Activated naive CD8-positive, alpha-beta T cell treated with anti-CD3 and anti-CD28 coated beads, Interleukin-2, amount 50 U/mL, for 24 hours (primary cell): ENCODE data around the gene RRP36.
"Not testable (repeated sequence)": the region's sequence is repeated elsewhere in the genome, so short reads cannot be mapped to it uniquely, and the experiment has no call there.

ENCODE experiments used
- ATAC-seq: fragments of 150-1000 bp; cut with Tn5 transposase; one replicate; pipeline ENCODE4 v1.10.0; 2021
- DNase-seq: peaks from one replicate; pipeline ENCODE4 v3.0.0; 2021
- H3K27ac Mint-ChIP-seq: one replicate; pipeline ENCODE4 v1.8.0; 2021; ENCODE audit warnings: mild to moderate bottlenecking, mixed read lengths
- H3K27me3 Mint-ChIP-seq: one replicate; pipeline ENCODE4 v1.8.0; 2021; ENCODE audit warnings: mixed read lengths
- H3K36me3 Mint-ChIP-seq: one replicate; pipeline ENCODE4 v1.8.0; 2021; ENCODE audit warnings: low read depth, mixed read lengths
- H3K4me1 Mint-ChIP-seq: one replicate; pipeline ENCODE4 v1.8.0; 2021; ENCODE audit warnings: mixed read lengths
- H3K4me3 Mint-ChIP-seq: one replicate; pipeline ENCODE4 v1.8.0; 2021; ENCODE audit warnings: mild to moderate bottlenecking, moderate library complexity, mixed read lengths
- H3K9me3 Mint-ChIP-seq: one replicate; pipeline ENCODE4 v1.8.0; 2021; ENCODE audit warnings: mixed read lengths

Gene RRP36

DNA sequence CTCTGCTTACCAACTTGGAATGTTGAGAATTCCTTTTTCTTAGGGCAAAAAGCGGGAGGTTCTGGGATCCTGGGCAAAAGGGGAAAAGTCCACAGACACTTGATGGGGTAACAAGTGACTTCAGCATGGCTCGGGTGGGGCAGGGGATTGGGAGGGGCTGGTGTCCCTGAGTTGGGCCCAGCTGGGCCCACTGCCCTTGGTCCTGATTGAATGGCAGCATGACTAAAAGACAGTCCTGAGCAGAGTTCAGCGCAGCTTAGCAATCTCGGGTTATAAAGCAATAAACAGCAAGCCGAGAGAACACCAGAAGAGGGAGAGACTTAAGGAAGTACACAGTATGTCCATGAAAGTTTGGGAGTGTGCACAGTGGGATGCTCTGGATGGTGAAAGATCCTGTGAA, 31.5 kb upstream of the RRP36 start:
- no peak for ATAC-seq
- Mint-ChIP-seq H3K27me3 (no peaks in the 10 kb centered on the region), H3K9me3 (no peaks in the 10 kb centered on the region), H3K27ac (no peak overlapping the region), H3K4me3 (no peak overlapping the region), H3K36me3 (peaks cover 12% of the 10 kb centered on the region), H3K4me1 (peaks cover 25% of the 10 kb centered on the region)
- DNase-seq, result no peak

DNA sequence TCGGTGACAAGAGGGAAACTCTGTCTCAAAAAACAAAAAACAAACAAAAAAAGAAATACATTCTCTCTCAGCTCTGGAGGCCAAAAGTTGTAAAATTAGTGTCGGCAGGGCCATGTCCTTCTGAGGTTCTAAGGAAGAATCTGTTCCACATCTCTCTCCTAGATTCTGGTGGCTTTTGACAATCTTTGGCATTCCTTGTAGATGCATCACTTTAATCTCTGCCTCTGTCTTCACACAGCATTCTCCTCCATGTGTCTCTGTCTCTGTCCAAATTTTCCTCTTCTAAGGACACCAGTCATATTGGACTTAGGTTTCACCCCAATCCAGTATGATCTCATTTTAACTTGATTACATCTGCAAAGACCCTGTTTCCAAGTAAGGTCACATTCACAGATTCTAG, 28.0 kb upstream of the RRP36 start:
- no peak for DNase-seq

DNA sequence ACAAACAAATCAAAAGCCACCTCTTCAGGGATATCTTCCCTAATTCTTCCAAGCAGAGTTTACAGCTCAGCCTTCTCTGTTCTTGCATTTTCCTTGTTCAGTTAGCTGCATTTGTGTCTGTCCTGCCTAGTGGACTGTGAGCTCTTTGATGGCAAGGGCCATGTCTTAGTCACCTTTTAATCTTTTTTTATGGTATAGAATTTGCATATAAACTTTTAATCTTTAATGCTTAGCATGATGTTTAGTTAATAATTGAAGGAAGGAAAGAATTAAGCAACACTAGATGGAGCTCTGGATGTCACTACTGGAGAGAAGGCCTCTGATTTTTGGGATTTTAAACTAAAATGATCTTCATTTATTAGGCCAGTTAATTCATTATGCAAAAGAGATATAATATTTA, 24.9 kb upstream of the RRP36 start:
- Mint-ChIP-seq H3K36me3 (peaks cover 5% of the 10 kb centered on the region), H3K27me3 (no peaks in the 10 kb centered on the region), H3K4me3 (no peak overlapping the region), H3K4me1 (no peaks in the 10 kb centered on the region), H3K27ac (no peak overlapping the region), H3K9me3 (no peaks in the 10 kb centered on the region)
- ATAC-seq (no peak), DNase-seq (no peak)

More for the DNA sequence above, 28.0 kb upstream of the RRP36 start:
- no peaks in the 10 kb centered on the region for H3K27me3 Mint-ChIP-seq
- no peak overlapping the region for H3K27ac Mint-ChIP-seq
- H3K36me3 Mint-ChIP-seq, result peaks cover 12% of the 10 kb centered on the region
- no peak overlapping the region for H3K4me3 Mint-ChIP-seq
- ATAC-seq, result no peak
- H3K4me1 Mint-ChIP-seq, result no peaks in the 10 kb centered on the region
- no peaks in the 10 kb centered on the region for H3K9me3 Mint-ChIP-seq

DNA sequence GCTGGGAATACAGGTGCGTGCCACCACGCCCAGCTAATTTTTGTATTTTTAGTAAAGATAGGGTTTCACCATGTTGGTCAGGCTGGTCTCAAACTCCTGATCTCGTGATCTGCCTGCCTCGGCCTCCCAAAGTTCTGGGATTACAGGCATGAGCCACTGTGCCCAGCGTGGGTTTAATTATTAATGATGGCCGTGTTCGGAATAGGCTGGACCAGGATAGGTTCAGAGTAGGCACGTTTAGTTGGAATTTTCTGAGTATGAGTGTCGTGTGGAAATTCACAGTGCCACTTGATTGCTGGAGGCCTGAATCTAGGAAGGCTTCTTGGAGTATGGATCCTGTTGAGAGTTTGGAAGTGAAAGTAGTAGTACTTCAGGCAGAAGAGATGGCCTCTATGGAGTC, 23.2 kb upstream of the RRP36 start:
- H3K27ac Mint-ChIP-seq, result not testable (repeated sequence)

DNA sequence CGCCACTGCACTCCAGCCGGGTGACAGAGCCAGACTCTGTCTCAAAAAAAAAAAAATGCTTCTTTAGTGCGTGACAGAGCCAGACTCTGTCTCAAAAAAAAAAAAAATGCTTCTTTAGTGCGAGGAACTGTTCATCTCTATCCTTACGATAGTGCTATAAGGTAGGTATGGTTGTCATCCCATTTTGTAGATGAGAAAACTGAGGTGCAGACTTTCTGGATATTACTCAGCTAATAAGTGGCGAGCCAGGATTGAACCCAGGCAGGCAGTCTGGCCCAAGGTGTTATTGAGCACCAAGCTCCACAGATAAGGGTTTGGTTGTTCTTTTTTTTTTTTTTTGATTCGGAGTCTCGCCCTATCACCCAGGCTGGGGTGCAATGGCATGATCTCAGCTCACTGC, 19.6 kb upstream of the RRP36 start:
- H3K36me3 Mint-ChIP-seq, result peaks cover 5% of the 10 kb centered on the region
- H3K27me3 Mint-ChIP-seq, result no peaks in the 10 kb centered on the region
- H3K4me1 Mint-ChIP-seq, result no peaks in the 10 kb centered on the region
- H3K27ac Mint-ChIP-seq, result no peak overlapping the region
- H3K9me3 Mint-ChIP-seq, result no peaks in the 10 kb centered on the region
- H3K4me3 Mint-ChIP-seq, result no peak overlapping the region
- ATAC-seq (no peak), DNase-seq (no peak)

More for the DNA sequence above, 23.2 kb upstream of the RRP36 start:
- not testable (repeated sequence) for H3K27me3 Mint-ChIP-seq, H3K9me3 Mint-ChIP-seq, ATAC-seq, H3K36me3 Mint-ChIP-seq, DNase-seq, H3K4me1 Mint-ChIP-seq, H3K4me3 Mint-ChIP-seq

DNA sequence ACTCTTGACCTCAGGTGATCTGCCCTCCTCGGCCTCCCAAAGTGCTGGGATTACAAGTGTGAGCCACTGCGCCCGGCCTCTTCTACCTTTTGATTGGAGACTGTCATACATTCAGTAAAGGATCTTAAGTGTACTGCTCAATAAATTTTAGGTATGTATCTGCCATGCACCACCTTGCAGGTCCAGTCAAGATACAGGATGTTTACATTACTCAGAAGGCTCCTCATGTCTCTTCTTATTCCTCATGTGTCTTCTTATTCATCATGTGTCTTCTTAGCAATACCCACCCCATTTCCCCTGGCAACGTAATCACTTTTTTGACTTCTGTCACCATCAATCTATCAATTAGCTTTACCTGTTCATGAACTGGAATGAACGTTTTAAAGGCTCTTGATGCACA, 15.6 kb upstream of the RRP36 start:
- H3K27me3 Mint-ChIP-seq, result no peaks in the 10 kb centered on the region
- no peak for DNase-seq
- no peaks in the 10 kb centered on the region for H3K9me3 Mint-ChIP-seq
- H3K4me3 Mint-ChIP-seq, result no peak overlapping the region
- no peaks in the 10 kb centered on the region for H3K4me1 Mint-ChIP-seq
- no peak overlapping the region for H3K27ac Mint-ChIP-seq
- ATAC-seq, result no peak
- peaks cover 8% of the 10 kb centered on the region for H3K36me3 Mint-ChIP-seq

DNA sequence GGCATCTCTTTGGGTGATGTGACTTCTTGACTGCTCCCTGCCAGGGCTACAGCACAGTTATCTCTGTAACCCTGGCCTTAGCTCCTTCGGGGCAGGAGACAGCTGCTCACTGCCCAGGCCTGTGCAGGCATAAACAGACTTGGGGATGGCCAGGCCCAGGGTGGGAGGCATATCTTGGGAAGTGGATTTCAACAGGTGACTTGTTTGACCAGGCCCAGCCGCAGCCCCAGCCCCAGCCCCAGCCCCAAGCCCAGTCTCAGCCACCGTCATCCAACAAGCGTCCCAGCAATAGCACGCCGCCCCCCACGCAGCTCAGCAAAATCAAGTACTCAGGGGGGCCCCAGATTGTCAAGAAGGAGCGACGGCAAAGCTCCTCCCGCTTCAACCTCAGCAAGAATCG, 15.2 kb upstream of the RRP36 start:
- H3K36me3 Mint-ChIP-seq, result peaks cover 12% of the 10 kb centered on the region
- H3K27me3 Mint-ChIP-seq, result no peaks in the 10 kb centered on the region
- no peaks in the 10 kb centered on the region for H3K9me3 Mint-ChIP-seq
- H3K4me3 Mint-ChIP-seq, result no peak overlapping the region
- H3K4me1 Mint-ChIP-seq, result no peaks in the 10 kb centered on the region
- ATAC-seq (no peak), DNase-seq (no peak)
- H3K27ac Mint-ChIP-seq, result no peak overlapping the region

DNA sequence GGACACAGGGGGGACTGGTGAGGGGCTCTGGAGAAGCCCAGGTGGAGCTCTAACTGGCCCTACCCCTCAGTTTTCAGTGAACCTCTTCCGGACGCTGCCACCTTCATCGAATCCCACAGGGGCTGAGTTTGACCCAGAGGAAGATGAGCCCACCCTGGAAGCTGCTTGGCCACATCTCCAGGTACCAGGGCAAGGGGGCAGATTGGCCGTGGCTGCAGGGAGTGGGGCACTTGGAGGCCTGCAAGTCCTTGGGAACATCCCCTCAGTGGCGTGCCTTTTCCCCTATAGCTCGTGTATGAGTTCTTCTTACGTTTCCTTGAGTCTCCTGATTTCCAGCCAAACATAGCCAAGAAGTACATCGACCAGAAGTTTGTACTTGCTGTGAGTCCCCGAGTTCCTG, 14.3 kb upstream of the RRP36 start:
- Mint-ChIP-seq H3K4me3 (no peak overlapping the region), H3K4me1 (peaks cover 6% of the 10 kb centered on the region), H3K27ac (no peak overlapping the region), H3K36me3 (peaks cover 20% of the 10 kb centered on the region), H3K9me3 (no peaks in the 10 kb centered on the region), H3K27me3 (no peaks in the 10 kb centered on the region)
- ATAC-seq (no peak), DNase-seq (no peak)

DNA sequence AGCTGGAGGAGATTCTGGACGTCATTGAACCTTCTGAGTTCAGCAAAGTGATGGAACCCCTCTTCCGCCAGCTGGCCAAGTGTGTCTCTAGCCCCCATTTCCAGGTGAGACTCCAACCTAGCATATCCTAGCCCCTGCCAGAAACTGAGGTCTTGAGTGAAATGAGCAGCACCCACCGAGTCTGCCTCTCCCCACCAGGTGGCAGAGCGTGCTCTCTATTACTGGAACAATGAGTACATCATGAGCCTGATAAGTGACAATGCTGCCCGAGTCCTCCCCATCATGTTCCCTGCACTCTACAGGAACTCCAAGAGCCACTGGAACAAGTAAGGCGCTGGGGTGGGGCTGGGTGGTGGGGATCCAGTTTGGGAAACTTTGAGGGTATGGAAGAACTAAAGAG, 12.3 kb upstream of the RRP36 start:
- peak overlapping the region; percentile 35 for H3K27ac Mint-ChIP-seq
- H3K9me3 Mint-ChIP-seq, result no peaks in the 10 kb centered on the region
- H3K27me3 Mint-ChIP-seq, result no peaks in the 10 kb centered on the region
- peaks cover 24% of the 10 kb centered on the region for H3K4me1 Mint-ChIP-seq
- H3K36me3 Mint-ChIP-seq, result peaks cover 33% of the 10 kb centered on the region
- ATAC-seq, result no peak
- no peak for DNase-seq
- no peak overlapping the region for H3K4me3 Mint-ChIP-seq

DNA sequence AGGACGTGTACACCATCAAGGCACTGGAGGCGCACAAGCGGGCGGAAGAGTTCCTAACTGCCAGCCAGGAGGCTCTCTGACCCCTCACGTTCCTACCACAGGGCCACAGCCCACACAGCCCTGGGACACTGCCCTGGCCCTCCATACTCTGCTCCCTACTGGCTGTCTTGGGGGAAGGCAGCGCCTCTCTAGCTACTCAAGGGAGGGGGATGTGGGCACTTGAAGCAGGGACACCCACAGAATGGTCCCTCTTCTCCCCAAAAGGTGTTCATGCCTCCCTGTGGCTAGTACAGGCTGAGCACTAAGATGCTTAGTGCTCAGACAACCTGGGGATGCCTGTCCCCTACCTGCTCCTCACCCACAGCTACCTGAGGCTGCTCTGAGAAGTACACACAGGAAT, 10.2 kb upstream of the RRP36 start:
- no peak for DNase-seq
- H3K36me3 Mint-ChIP-seq, result peaks cover 28% of the 10 kb centered on the region
- H3K9me3 Mint-ChIP-seq, result no peaks in the 10 kb centered on the region
- H3K4me3 Mint-ChIP-seq, result no peak overlapping the region
- peaks cover 40% of the 10 kb centered on the region for H3K4me1 Mint-ChIP-seq
- H3K27ac Mint-ChIP-seq, result no peak overlapping the region
- no peak for ATAC-seq
- no peaks in the 10 kb centered on the region for H3K27me3 Mint-ChIP-seq

DNA sequence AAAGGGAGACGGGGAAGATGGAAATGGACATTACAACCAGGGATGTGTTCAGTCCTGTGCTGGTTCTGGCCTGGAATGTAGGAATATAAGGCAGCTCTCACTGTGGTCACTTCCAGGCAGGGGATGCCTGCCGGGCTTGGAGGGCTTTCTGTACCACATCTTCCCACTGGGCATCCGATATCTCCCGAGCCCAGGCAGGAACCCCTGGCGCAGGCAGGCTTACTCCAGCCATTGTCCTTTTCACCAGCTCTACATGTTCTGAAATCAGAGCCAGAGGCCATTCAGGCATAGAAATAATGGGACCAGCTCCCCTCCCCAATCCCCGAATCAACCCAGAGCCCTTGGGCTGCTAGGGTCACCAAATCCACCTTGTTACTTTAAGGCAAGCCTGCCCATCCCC, 9.1 kb upstream of the RRP36 start:
- peaks cover 28% of the 10 kb centered on the region for H3K36me3 Mint-ChIP-seq
- H3K9me3 Mint-ChIP-seq, result no peaks in the 10 kb centered on the region
- H3K27ac Mint-ChIP-seq, result peak overlapping the region; percentile 82

DNA sequence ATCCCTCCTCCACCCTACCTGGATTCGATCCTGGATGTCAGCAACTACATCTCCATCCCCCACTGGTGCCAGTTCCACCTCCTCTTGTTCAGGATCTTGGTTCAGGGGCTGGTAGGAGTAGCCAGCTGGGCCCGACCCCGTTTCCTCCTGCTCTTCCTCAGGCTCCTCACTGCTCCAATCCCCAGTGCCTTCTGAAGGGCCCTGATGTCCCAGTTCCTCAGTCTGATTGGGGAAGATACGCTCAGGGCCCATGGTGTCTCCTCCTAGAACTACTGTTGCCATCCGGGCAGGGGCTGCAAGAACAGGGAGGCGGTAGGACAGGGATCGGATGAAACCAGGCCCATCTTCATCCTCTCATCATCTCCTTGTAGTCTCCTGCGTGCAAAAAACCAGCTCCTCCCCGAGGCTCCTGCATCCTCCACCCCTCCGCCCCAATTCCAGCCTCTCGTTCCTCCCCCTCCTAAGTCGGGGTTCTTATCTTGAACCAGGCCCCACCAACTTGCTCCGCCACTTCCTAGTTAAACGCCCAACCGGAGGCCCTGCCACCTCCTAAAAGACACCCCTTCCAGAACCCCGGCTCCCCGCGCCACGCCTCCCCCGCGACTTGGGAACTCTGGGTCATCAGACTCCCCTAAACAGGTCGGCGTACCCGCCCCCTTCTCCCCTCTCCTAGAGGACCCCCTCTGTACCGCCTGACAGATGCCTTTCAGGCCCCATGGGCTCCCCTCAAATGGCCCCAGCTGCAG, 8.2 kb upstream of the RRP36 start:
- Mint-ChIP-seq H3K36me3 (peaks cover 34% of the 10 kb centered on the region), H3K4me1 (peaks cover 50% of the 10 kb centered on the region), H3K4me3 (peak overlapping the region; percentile 95), H3K27me3 (no peaks in the 10 kb centered on the region), H3K27ac (peak overlapping the region; percentile 82), H3K9me3 (no peaks in the 10 kb centered on the region)
- DNase-seq (no peak), ATAC-seq (peak; percentile 30)

More for the DNA sequence above, 9.1 kb upstream of the RRP36 start:
- Mint-ChIP-seq H3K4me1 (peaks cover 45% of the 10 kb centered on the region), H3K27me3 (no peaks in the 10 kb centered on the region), H3K4me3 (peak overlapping the region; percentile 95)
- DNase-seq (no peak), ATAC-seq (no peak)

DNA sequence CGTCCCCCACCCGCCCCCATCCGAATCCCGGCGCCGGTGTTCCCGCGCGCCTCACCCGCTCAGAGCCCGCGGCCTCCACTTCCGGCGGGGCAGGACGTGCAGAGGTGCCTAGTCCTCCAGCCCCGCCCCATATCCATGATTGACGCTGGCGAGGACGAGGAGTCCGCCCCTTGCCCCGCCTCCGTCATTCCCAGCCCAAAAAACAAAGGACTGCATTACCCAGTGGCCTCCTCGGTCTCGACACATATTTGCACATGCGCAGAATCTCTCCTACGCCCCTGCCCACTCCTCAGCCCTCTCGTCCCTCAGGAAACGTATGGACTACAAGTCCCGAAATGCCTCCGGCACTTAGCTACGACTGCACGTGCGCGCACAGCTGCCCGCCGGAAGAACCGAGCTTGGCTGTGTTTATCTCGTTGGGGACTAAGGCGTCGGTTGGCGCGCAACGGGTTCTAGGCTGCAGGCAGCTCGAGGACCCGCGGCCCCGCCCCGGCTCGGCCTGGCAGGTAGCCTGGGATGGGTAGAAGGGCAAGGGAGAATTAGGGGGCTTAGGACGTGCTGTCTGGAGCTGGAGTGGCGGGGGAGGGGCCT, 7.5 kb upstream of the RRP36 start, which contains the start of the genes KLHDC3 and MEA1:
Gene KLHDC3, plus strand, starts transcription at position 407 of the 591 bp plus-strand sequence. CDS start 2,944 bp downstream, outside the sequence.
Gene MEA1, minus strand, starts transcription at position 104 of the 591 bp plus-strand sequence. CDS start 133 bp downstream, outside the sequence.
- peaks cover 37% of the 10 kb centered on the region for H3K36me3 Mint-ChIP-seq

DNA sequence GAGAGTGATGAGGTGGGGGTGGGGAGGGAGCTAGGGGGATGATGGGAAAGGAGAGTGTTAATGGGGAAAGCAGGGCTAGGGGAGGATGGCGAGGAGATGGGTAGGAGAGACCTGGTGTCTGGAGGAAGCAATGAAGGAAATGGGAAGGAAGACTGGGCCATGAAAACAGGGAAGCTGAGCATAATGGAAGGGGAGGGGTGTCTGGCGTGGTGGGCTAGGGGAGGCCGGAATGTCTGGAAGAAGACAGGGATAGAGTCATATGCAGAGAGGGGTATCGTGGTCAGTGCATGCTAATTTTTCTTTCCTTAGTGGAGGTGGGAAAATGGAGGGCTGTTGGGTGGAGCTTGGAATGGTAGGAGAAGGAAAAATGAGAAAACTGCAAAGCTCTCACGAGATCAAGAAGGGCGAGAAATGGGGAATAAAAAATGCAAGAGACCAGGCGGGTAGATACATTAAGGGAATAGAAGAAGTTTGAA, 7.0 kb upstream of the RRP36 start:
- H3K4me1 Mint-ChIP-seq, result peaks cover 51% of the 10 kb centered on the region
- DNase-seq, result no peak
- H3K4me3 Mint-ChIP-seq, result peak overlapping the region; percentile 95
- H3K27me3 Mint-ChIP-seq, result no peaks in the 10 kb centered on the region
- ATAC-seq, result no peak
- peak overlapping the region; percentile 82 for H3K27ac Mint-ChIP-seq
- H3K9me3 Mint-ChIP-seq, result no peaks in the 10 kb centered on the region
- peaks cover 40% of the 10 kb centered on the region for H3K36me3 Mint-ChIP-seq

More for the DNA sequence above, 7.5 kb upstream of the RRP36 start, which contains the start of the genes KLHDC3 and MEA1:
- ATAC-seq (peak; percentile 91), DNase-seq (peak; percentile 98)
- H3K9me3 Mint-ChIP-seq, result no peaks in the 10 kb centered on the region
- H3K4me3 Mint-ChIP-seq, result peak within 1 kb of the TSS; percentile 95
- peak within 1 kb of the TSS; percentile 82 for H3K27ac Mint-ChIP-seq
- H3K27me3 Mint-ChIP-seq, result no peaks in the 10 kb centered on the region
- peaks cover 50% of the 10 kb centered on the region for H3K4me1 Mint-ChIP-seq
